HG03565 (cell line): ENCODE measurements around the gene LHPP.

ENCODE experiments used
- ATAC-seq: cut with Tn5 transposase; IDR thresholded peaks from one replicate; pipeline ENCODE4 v1.9.1; 2021; ENCODE audit warnings: mild to moderate bottlenecking, moderate library complexity; ENCODE audit not compliant: unreplicated experiment

Gene LHPP

DNA sequence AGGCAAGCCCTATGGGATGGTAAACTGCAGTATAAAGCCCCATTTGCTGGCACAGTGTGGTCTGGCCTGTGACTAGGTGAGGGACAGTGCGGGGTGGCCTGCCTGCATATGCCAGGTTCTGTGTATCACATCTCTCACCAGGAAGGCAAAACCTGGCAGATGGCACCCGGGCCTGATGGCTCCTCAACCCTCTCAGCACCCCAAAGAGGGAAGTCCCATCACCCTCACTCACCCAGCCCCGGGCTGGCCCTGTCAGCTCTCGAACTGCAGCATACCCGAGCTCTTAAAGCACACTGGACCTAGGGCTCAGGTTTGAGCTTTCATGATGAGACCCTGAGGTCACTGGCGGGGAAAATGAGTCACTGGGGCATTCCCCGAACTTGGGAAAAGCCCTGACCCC is 130.5 kb downstream of the LHPP start:
- ATAC-seq, result no peak

GRCh38 chr10:124592736-124593430 is 131.3 kb downstream of the LHPP start:
- ATAC-seq, result no peak

GRCh38 chr10:124593431-124593985 is 131.9 kb downstream of the LHPP start:
- ATAC-seq, result no peak

DNA sequence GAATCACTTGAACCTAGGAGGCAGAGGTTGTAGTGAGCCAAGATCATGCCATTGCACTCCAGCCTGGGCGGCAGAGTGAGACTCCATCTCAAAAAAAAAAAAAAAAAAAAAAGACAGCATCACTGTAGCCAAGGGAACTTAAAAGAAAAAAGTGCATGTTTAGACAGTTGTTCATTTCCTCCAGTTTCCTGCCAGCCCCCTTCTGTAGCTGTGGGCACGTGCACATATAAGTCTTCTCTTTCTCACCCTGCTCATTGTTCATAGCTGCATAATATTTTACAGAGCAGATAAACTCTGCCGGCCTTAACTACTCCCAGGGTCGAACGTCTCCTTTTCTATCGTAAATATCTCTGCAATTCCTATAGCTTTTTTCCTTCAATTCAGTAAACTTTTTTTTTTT is 132.6 kb downstream of the LHPP start:
- ATAC-seq, result no peak

DNA sequence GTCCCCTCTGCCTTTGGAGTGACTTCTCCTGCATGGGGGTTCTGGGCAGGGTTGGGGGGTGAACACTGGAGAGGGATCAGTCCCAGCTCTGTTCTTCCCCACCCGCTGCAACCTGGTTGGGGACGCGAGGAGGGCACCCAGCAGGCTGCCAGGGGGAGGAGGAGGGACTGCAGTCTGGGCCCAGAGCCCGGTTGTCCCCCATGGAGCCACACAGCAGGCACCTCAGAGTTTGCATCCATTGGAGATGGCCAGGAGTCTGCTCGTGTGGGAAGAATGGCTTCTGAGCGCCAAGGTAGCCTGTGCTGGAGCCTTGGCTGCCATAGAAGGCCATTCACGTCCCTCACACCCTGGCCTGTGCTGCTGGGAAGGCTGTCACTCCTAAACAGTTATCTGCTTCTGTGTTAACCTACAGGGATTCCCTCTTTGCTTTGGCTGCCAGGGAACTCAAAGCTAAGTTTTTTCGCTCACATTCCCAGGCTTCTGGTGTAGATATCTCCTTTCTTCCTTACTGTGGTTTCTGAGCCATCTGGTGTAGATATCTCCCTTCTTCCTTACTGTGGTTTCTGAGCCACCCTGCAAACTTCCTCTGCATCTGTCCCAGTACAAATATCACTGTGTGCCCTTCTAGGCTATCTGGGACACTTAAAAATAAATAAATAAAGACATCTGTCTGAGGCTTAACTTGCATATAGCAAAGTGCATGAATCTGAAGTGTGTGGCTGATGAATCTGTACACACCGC is 133.7 kb downstream of the LHPP start:
- ATAC-seq, result no peak

- ATAC-seq, result no peak
These were observed 134.6 kb downstream of the LHPP start for GRCh38 chr10:124596116-124596785.

DNA sequence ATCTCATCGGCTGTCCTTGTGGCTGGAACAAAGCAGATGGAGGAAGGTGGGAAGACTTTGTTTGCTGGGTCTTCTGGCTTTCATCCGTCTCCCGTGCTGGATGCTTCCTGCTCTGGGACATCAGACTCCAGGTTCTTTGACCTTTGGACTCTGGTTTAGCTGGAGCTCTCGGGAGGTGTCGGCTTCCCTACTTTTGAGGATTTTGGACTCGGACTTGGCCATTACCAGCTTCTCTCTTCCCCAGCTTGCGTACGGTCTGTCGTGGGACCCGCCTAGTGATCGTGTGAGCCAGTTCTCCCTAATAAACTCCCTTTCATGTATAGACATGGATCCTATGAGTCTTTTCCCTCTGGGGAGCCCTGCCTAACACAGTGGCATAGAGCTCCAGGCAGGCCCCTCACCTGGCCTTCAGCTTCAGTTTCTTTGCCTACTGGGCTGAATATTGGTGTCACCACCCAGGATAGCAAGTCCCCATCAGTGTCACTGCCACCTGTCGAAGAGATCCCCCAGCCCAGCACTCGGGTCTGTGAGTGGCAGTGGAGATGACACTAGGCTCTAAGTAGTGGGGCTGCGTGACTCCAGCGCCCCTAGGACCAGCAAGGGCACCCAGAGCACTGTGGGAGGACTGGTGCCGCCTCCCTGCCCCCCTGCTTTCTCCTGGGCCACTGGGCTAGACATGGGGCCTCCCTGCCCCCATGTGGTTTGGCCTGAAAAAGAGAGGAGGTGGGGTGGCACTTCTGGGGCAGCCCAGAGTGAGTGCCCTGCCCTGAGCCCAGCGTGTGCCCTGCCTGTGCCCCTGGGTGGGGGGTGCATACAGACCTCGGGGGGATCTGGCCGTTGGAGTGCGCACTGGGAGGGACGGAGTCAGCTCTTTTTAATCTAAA is 135.6 kb downstream of the LHPP start:
- ATAC-seq, result no peak

DNA sequence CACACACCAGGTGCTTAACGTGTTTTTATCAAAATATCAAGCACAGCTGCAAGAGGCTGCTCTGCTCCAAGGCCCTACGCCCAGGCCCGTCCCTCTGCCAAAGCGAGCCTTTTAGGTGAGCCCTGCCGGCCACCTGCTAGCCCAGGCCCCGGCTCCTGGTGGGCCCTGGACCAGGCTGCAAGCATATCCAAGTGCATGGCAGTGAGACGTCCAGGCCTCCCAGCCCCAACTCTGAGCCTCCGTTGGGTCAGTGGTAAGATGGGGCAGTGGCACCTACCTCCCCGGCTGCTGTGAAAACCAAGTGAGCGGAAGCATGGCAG is 136.2 kb downstream of the LHPP start:
- no peak for ATAC-seq

- no peak for ATAC-seq
These were observed 136.6 kb downstream of the LHPP start for GRCh38 chr10:124598196-124598595.

GRCh38 chr10:124598773-124599587 is 137.4 kb downstream of the LHPP start:
- ATAC-seq, result no peak

GRCh38 chr10:124599588-124600050 is 138.0 kb downstream of the LHPP start:
- ATAC-seq, result no peak

DNA sequence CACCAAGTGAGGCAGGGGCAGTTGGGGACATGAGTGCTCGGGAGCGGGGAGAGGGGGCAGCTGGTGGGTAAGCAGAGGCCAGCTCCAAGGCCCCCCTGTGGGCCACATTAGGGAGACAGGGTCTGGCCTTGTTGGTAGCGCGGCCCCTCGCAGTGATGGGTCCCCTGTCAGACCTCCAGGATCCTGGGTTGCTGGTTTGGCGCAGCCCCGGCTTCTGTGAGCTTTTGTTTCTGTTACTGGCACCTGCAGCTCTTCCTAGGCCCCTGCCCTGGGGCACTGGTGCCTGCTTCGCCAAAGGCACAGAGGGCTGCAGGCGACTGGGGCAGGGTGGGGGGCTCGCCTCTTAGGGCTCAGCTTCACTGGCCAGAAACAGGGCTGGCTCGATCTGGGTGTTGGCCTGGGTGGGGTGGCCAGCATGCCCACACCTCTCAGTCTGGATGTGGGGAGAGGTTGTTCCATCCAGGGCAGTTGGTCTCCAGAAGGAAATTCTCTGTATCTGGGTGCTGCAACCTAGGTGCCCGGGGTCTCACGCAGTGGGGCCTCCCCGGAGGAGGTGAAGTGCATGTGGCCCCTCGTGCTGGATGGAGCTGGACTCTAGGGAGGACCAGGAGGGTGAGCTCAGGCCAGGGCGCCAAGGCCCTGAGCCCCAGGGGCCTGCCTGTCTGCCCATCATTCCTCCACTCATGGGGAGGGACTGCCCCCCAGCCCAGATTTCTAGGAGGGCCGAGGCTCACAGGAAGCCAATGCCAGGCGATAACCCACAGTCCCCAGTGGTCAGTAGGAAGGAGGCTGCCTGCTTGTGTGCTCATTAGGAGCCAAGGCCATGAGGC is 138.6 kb downstream of the LHPP start:
- ATAC-seq, result no peak

- no peak for ATAC-seq
These were observed 139.4 kb downstream of the LHPP start for GRCh38 chr10:124601016-124601415.

GRCh38 chr10:124601431-124602120 is 140.0 kb downstream of the LHPP start:
- no peak for ATAC-seq

- no peak for ATAC-seq
These were observed 140.5 kb downstream of the LHPP start for GRCh38 chr10:124602121-124602561.

- no peak for ATAC-seq
These were observed 141.2 kb downstream of the LHPP start for GRCh38 chr10:124602646-124603365.

DNA sequence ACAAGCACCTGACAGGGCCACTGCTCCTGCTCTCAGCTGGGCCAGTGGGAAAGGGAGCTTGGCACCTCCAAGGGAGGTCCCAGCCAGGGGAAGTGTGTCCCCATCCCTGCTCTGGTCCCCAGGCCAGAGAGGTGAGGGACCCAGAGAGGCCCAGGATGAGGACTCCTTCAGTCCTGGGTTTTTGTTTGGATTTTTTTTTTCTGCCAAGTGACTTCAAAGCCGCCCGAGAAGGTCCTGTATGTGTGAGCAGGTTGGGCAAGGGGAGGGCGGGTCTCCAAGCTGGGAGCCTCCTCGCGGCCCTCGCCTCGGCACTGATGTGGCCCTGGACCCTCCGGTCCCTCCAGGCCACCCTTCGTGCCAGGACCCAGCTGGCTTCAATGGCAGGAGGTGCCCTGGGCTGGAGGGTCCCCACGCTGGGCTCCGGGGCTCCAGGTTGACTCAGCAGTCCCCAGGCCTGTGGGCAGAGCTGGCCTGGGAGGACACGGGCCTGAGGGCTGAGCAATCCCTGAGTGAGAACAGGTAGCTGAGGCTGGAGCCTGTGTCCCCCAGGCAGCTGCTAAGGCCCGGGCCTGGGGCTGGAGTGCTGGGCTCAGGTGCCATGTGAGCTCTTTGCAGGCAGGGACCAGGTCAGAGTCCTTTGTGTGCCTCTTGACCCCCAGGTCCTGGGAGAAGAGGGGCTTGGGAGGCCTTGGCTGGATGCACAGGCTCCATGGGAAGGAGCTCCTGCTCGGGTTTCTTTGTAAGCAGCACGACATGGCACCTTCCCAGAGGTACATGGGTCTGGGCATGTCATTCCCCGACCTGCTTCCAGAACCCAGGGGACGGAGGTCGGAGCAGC is 142.0 kb downstream of the LHPP start:
- no peak for ATAC-seq
